ENCODE measurements around the gene SPATA31C2.

DNA sequence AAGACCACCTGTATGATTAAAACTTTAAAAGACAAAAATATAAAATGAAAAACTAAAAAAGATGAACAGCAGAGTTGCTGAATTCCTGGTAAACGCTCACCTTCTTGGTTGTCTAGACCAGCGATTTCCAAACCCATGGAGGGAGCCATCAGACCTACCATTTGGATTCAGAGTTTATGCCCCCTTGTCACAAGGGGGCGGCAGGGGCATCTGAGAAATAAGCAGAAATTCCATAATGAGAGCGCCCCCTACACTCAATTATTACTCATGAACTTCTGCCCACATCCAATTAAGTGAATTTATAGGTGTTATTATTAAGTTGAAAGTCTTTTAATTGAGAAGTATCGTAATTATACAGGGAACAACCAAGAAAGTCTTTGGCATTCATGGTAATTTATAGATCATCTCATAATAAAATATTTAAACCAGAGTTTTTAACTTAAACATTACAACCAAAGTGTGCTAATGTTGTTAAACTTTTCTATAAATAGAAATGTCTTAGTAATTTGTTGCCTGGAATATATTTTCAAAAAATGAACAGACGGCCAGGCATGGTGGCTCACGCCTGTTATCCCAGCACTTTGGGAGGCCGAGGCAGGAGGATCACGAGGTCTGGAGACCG lies 35.2 kb upstream of the SPATA31C2 start:
- TF ChIP-seq POLR2A (IDR thresholded peaks at IDR 0.05) = no peak
- TF ChIP-seq, protein P1, sequence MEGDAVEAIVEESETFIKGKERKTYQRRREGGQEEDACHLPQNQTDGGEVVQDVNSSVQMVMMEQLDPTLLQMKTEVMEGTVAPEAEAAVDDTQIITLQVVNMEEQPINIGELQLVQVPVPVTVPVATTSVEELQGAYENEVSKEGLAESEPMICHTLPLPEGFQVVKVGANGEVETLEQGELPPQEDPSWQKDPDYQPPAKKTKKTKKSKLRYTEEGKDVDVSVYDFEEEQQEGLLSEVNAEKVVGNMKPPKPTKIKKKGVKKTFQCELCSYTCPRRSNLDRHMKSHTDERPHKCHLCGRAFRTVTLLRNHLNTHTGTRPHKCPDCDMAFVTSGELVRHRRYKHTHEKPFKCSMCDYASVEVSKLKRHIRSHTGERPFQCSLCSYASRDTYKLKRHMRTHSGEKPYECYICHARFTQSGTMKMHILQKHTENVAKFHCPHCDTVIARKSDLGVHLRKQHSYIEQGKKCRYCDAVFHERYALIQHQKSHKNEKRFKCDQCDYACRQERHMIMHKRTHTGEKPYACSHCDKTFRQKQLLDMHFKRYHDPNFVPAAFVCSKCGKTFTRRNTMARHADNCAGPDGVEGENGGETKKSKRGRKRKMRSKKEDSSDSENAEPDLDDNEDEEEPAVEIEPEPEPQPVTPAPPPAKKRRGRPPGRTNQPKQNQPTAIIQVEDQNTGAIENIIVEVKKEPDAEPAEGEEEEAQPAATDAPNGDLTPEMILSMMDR (IDR thresholded peaks at IDR 0.05) = peak in 1 of 3 donors; percentile 19
- no peak for TF ChIP-seq POLR2AphosphoS5 (IDR thresholded peaks at IDR 0.05)
